Measurements from ENCODE around the gene NADSYN1.

DNA sequence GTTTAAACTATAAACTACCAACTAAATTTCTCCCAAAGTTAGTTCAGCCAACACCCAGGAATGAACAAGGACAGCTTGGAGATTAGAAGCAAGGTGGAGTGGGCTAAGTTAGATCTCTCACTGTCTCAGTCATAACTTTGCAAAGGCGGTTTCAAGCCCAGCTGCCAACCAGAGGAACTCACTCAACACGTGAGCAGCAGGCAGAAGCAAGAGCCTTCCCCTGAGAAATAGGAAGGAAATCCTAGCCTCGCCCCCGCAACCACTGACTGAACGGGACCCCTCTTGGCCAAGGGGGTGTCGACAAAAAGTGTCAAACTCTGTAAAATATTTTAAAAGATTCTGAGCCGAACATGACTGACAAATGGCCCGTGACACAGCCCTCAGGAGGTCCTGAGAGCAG lies 90.9 kb downstream of the NADSYN1 start:
- no peak for TF ChIP-seq PRDM1 (tag by site-specific recombination; IDR thresholded peaks at IDR 0.05)
- TF ChIP-seq ZNF776 (tag by site-specific recombination; IDR thresholded peaks at IDR 0.05; ENCODE audit: borderline replicate concordance), result no peak
- no peak for TF ChIP-seq TCF7L2 (IDR thresholded peaks at IDR 0.05; ENCODE audit: borderline replicate concordance, low read depth, low read length)
- TF ChIP-seq, protein P1, sequence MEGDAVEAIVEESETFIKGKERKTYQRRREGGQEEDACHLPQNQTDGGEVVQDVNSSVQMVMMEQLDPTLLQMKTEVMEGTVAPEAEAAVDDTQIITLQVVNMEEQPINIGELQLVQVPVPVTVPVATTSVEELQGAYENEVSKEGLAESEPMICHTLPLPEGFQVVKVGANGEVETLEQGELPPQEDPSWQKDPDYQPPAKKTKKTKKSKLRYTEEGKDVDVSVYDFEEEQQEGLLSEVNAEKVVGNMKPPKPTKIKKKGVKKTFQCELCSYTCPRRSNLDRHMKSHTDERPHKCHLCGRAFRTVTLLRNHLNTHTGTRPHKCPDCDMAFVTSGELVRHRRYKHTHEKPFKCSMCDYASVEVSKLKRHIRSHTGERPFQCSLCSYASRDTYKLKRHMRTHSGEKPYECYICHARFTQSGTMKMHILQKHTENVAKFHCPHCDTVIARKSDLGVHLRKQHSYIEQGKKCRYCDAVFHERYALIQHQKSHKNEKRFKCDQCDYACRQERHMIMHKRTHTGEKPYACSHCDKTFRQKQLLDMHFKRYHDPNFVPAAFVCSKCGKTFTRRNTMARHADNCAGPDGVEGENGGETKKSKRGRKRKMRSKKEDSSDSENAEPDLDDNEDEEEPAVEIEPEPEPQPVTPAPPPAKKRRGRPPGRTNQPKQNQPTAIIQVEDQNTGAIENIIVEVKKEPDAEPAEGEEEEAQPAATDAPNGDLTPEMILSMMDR (tag by site-specific recombination; IDR thresholded peaks at IDR 0.05), result no peak
- no peak for TF ChIP-seq ZNF629 (tag by site-specific recombination; IDR thresholded peaks at IDR 0.05)
- TF ChIP-seq KLF9 (tag by site-specific recombination; IDR thresholded peaks at IDR 0.05; ENCODE audit: low read depth), result no peak
- TF ChIP-seq, protein P2, sequence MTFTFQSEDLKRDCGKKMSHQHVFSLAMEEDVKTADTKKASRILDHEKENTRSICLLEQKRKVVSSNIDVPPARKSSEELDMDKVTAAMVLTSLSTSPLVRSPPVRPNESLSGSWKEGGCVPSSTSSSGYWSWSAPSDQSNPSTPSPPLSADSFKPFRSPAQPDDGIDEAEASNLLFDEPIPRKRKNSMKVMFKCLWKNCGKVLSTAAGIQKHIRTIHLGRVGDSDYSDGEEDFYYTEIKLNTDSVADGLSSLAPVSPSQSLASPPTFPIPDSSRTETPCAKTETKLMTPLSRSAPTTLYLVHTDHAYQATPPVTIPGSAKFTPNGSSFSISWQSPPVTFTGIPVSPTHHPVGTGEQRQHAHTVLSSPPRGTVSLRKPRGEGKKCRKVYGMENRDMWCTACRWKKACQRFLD (tag by site-specific recombination; IDR thresholded peaks at IDR 0.05), result no peak
- no peak for TF ChIP-seq ZNF549 (tag by site-specific recombination; IDR thresholded peaks at IDR 0.05)
- TF ChIP-seq KLF1 (tag by site-specific recombination; IDR thresholded peaks at IDR 0.05), result no peak
- TF ChIP-seq ZNF830 (tag by site-specific recombination; IDR thresholded peaks at IDR 0.05; ENCODE audit: low read depth), result no peak
- TF ChIP-seq ZNF24 (tag by site-specific recombination; IDR thresholded peaks at IDR 0.05), result no peak
- no peak for TF ChIP-seq ZNF362 (tag by site-specific recombination; IDR thresholded peaks at IDR 0.05)
- no peak for TF ChIP-seq ZBTB1 (tag by site-specific recombination; IDR thresholded peaks at IDR 0.05)
